ENCODE results near the gene IFITM5. TPM values are rescaled to one million over a fixed set of nuclear protein-coding genes. Genes with fewer than 3 reads are reported as not detected.

Gene IFITM5
- total and polyA plus RNA-seq, 9 of the 15 experiments (the other 6 are each of a cell fraction or from before 2014, with no cell fraction given): 0.19 TPM; not detected in 8

DNA sequence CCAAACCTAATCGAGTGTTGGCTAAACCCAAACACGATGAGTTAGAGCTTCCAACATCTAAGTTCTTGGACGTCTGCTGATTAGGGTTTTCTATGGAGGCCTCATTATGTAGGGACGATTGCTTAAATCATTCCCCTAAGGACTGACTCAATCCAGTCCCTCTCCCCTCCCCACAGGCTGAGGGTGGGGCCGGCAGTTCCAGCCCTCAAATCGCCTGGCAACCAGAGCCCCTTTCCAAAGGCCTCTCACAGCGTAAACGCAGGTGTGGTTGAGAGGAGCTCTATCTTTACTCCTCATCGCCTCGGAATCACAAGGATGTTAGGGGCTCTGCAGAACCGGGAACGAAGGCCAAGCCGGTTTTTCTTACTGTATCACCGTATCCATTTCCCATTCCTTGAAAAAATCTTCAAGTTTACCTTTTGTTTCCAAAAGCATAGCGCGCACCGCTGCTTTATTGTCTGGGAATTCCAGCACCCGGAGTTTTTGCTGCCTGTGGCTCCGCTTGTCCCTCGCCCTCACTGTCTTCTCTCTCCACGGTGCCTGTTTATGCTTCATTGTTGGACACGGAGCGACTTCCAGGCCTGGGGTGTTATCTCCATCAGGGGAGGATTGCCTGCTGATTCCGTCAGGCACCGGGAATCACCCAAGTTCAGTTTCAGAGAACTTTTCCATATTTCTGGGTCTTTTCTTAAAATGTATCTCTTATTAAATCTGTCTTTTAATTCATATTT, 35.1 kb upstream of the IFITM5 start (continued):
- no peak for TF ChIP-seq BRD4 (IDR thresholded peaks at IDR 0.05)
- TF ChIP-seq MEIS2 (IDR thresholded peaks at IDR 0.05; ENCODE audit: partially characterized antibody): peak; percentile 19
- TF ChIP-seq PKNOX1 (IDR thresholded peaks at IDR 0.05): 0 out of 2 replicates have a peak, but pooled peaks have one; percentile 17
- no peak for TF ChIP-seq PML (IDR thresholded peaks at IDR 0.05; ENCODE audit: low read length)
- 0 out of 4 replicates have a peak, but pooled peaks of 1 of the 2 experiments have one; percentile 16 for TF ChIP-seq NRF1 (conservative IDR thresholded peaks at IDR 0.05 in 1 of 2, IDR thresholded peaks at IDR 0.05 in 1 of 2)
- peak; percentile 38; the same call in 1 of the 2 replicates for TF ChIP-seq ATF7 (IDR thresholded peaks at IDR 0.05)
- TF ChIP-seq KDM1A (IDR thresholded peaks at IDR 0.05): no peak
- TF ChIP-seq GTF3C2 (IDR thresholded peaks at IDR 0.05; ENCODE audit: borderline replicate concordance, extremely low read depth, insufficient read length): no peak
- TF ChIP-seq BACH1 (tag; IDR thresholded peaks at IDR 0.05): 0 out of 2 replicates have a peak, but pooled peaks have one; percentile 25

Measured in K562 (cell line).